GM21576 (cell line): ENCODE data around the gene KDM6B.
A peak's percentile ranks its signal among the peaks of the same experiment; 100 is the strongest.

Experiments used
- ATAC-seq: cut with Tn5 transposase; IDR thresholded peaks from one replicate; pipeline ENCODE4 v1.9.1; 2021; ENCODE audit warnings: mild to moderate bottlenecking, moderate library complexity; ENCODE audit not compliant: unreplicated experiment

Gene KDM6B

DNA sequence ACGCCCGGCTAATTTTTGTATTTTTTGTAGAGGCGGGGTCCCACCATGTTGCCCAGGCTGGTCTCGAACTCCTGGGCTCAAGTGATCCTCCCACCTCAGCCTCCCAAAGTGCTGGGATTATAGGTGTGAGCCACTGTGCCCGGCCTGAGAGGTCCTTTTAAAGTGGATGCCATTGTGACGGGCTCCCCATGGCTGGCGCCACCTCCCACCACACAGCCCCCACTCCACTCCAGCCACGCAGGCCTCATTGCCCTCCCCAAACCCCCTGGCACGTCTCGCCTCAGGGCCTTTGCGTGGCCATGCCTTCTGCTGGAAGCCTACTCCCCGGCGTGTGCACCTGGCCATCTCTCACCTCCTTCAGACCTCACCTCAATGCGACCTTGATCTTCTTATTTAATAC is 11.9 kb upstream of the KDM6B start:
- ATAC-seq = no peak

DNA sequence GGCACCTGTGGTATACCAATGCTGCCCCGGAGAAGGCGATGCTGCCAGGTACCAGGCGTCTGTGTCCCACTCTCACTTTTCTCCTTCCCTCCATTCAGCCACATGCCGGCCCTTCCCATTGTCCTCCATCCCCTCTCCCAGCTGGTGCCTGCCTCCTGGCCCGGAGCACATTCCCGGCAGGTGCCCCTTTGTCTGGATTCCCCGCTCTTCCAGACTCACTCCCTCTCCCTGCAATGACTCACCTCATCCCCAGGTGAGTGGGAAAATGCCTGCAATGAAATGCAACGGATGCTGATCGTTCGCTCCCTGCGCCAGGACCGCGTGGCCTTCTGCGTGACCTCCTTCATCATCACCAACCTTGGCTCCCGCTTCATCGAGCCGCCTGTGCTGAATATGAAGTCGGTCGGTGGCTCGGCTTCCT is 10.4 kb upstream of the KDM6B start:
- ATAC-seq = no peak

DNA sequence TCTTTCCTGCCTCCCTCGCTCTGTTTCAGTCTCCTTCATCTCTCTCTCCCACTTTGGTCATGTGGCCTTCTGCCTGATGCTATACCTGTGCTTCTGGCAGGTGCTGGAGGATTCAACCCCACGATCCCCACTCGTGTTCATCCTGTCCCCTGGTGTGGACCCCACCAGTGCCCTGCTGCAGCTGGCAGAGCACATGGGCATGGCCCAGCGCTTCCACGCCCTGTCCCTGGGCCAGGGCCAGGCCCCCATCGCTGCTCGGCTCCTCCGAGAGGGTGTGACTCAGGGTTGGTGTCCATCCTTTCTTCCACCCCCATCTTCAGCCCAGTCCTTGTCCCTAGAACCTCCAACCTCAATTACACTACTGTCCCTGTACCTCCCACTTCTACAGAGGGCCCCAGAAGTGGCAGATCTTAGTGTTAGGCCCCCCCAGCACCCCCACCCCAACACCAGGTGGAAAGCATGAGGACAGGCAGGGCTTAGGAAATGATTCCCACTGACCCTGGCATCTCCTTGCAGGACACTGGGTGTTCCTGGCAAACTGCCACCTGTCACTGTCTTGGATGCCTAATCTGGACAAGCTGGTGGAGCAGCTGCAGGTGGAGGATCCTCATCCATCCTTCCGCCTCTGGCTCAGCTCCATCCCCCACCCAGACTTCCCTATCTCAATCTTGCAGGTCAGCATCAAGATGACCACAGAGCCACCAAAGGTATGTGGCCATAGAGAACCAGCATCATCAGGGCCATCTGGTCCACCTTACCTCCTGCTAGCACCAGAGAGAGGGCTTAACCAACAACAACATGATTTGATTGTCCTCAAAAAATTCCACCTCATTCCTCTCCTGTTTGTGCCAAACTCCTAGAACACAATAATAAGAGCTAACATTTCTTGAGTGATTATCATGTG is 9.7 kb upstream of the KDM6B start:
- ATAC-seq = no peak

DNA sequence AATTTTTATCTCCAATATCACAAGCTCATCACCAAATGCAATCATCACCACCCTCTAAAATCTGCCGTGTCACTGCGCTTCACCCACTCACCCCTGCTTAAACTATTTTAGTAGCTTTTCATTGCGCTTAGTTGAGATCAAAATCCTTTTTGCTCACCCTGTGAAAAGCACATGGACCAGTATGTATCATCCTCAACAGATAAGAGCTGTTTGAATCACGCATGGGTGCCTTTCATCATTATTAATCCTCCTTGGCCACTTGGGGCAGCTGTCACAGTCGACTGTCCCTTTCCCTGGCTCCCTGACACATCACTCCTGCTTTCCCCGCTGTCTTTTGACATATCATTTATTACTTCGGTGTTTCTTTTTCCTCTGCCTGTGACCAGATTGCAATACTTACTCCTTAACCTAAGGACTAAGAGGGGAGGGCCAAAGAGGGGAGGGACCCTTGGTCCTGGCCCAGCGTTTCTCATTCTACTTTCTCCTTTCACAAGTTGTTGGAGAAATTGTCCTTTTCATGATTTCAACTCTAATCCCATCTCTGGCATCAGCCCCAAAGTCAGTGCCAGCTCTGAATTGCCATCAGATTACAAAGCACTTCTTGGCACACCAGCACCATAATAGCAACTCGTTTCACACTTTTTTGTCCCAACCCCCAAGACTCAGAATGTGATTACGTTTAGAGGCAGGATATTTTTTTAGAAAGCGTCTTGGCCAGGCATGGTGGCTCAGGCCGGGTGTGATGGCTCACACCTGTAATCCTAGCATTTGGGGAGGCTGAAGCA is 8.6 kb upstream of the KDM6B start:
- ATAC-seq = no peak

DNA sequence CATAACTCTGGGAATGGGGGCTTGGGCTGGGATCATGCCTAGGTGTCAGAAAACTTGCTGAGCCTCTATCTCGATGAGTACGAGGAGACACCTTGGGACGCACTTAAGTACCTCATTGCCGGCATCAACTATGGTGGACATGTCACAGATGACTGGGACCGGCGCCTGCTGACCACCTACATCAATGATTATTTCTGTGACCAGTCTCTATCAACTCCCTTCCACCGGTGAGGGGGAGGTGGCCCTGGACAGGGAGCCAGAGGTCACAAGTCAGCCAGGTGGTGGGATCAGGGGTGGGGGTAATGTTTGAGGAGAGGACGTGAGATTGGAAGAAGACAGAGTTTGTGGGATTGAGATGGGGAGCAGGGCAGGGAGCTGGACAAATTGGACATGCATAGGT is 3.4 kb upstream of the KDM6B start:
- ATAC-seq = no peak

DNA sequence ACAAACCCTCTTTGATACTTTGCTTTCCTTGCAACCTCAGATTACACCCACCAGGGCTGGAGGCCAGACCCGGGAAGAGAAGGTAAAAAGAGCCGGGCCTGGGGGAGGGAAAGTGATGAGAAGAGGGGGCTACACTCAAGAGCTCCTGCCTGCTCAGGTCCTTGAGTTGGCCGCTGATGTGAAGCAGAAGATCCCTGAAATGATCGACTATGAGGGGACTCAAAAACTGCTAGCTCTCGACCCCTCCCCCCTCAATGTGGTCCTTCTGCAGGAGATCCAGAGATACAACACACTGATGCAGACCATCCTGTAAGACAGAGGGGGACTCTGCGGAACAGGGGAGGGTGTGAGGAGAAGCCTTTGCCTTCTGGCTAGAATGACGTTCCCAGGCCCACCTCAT is 2.8 kb upstream of the KDM6B start:
- no peak for ATAC-seq

DNA sequence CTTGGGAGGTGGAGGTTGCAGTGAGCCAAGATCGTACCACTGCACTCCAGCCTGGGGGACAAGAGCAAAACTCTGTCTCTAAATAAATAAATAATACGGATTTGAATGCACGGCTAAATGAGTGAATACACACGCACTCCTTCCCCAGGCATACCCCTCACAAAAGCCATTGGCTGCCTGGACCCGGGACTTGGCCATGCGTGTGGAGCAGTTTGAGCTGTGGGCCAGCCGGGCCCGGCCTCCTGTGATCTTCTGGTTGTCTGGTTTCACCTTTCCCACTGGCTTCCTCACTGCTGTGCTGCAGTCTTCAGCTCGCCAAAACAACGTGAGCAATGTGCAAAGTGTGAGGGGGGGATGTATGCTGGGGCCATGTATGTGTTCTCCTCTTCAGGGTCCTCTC is 1.6 kb upstream of the KDM6B start:
- ATAC-seq = no peak

DNA sequence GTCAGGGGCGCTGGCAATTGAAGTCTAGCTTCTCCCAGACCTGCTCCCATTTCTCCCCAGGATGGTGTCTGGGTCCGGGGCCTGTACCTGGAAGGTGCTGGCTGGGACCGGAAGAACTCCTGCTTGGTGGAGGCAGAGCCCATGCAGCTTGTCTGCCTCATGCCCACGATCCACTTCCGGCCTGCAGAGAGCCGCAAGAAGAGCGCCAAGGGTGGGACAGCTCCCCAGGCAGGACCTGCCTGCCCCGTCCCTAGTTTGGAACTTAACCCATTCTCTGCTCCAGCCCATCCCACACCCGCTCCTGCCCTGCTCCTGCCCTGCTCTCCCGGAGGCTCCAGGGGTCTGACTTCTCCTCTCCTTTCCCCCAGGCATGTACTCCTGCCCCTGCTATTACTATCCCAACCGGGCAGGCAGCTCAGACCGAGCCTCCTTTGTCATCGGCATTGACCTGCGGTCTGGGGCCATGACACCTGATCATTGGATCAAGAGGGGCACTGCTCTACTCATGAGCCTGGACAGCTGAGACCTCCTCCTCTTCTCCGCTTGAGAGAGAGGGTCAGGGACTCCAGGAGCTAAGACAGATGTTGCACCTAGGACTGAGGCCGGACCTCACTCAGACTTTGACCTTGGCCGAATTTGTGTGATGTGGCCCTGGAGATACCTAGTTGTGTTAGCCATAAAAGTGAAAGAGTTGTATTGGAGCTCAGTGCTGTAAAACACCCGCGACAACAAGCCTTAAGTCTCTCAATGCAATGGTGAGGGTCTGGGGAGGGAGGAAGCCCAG is 814 bp upstream of the KDM6B start:
- ATAC-seq = no peak

DNA sequence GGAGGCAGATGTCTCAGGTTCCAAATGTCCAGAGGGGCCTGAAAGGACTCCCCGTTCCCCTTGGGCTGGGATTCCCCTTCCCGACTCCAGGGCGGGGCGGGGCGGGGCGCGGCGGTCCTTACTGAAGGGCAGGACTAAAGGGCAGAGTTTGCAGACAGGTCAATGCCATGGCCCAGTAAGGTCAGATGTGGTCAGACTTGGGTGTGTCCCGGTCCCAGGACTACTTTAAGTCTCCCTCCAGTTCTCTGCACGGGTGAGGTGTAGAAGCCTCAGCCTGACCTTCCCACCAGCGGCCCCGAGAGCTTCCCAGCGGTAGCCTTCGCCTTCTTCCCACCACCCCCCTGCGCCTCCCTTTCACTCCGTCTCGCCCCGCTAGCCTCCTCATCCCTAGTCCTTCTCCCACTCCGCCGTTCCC is 532 bp downstream of the KDM6B start:
- ATAC-seq = no peak

DNA sequence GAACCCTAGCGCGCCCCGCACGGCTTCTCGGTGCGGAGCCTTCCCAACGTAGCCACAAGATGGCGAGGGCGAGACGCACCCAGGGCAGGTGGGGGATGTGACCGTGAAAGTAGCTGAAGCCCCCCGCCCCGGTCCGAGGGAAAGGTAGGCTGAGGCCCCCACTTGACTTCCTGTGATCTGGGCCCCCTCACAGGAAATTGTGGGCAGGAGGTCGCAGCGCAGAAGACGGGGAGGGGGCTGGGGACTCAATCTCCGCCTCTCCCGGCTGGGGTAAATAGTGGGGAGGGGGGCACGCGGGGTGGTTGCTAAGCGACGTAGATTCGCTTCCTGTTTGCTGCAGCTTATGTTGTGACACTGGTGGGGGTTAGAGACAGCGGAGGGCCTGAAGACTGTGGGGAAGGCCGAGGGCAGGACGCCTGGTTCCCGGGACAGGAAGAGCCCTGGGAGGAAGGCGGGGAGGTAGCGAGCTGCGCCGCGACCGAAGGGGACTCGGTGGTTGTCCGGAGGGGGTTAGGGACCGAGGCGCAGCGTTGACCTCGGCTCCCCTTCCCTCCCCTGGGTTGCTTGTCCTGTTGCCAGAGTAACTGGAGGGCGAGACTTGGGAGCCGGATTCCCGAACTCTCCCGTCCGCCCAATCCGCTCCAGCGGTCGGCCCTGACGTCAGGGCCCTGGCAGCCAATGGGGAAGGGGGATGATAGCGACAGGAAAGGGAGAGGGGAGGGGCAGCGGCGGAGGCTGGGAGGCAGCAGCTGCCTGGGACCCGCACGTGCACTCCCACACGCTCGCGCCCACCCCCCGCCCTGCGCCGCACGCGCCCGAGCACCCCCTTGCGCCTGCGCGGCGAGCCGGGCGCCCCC is 1.2 kb downstream of the KDM6B start:
- ATAC-seq = peak; percentile 36

DNA sequence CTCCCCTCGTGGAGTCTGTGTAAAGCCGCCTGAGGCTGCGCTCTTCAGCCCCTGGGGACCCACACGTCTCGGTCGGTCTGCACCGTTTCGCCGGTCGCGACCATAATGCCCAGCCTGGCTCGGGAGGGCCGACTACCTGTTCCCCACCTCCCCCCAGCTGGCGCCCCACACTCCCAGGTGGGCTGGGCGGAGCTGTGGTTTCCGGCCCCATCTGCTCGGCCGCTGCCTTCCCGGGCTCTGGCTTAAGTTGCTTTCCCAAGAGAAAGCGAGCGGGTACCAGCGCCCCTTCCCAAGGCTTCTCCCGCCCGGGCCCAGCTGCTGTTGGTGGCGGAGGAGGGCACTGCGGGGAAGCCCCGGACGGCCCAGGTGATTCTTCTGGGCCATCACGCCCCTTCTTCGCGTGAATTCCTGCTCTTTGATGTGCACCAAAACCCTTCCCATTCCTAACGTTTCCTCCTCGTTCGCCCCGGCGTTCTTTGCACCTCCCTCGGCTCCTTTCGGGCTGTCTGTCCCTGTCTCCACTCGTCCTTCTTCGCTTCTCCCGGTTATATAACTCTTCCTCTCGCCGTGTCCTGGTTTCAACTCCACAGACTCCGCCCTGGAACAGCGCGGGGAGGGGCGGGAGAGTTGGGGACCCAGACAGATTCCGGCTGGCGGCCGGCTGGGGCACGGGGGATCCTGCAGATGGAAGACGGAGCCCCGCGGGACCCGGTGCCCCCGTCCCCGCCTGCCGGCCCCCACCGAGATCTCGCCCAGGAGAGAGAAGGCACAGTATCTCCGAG is 2.0 kb downstream of the KDM6B start:
- ATAC-seq = peak; percentile 26

DNA sequence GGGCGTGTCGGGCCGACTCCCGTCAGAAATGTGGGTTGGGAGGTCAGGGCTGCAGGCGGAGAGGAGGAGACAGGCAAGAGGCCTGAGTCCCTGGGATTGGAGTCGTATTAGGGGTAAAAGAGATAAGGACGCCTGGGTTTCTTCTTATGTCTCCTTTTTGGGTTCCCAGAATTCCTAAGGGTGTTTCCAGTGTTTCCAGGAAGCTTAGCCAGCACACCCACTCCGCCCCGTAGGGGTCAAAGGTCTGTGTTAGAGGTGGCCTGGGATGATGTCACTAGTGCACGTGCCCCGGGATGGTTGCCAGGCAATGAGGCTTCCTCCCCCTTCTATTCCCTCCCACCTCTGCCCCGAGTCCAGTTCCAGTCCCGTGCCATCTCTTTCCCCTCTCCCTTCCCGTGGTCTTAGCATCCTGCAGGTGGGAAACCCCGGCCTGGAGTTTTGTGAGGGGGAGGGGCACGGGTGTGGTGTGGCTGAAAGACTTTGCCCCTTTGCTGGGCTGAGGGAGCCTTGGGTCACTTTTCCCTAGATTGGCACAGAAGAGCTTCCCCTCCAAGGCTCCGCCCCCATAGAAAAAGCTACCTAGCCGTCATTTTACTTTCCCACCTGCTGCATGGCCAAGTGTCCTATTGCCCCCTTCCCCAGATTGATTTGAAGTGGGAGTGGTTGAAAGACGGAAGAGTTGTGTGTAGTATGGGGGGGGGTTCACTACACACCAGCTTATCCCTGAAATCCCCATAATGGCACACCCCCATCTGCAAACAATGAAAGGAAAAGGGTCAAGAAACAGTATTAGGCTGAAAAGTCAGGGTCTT is 2.8 kb downstream of the KDM6B start:
- ATAC-seq = no peak

DNA sequence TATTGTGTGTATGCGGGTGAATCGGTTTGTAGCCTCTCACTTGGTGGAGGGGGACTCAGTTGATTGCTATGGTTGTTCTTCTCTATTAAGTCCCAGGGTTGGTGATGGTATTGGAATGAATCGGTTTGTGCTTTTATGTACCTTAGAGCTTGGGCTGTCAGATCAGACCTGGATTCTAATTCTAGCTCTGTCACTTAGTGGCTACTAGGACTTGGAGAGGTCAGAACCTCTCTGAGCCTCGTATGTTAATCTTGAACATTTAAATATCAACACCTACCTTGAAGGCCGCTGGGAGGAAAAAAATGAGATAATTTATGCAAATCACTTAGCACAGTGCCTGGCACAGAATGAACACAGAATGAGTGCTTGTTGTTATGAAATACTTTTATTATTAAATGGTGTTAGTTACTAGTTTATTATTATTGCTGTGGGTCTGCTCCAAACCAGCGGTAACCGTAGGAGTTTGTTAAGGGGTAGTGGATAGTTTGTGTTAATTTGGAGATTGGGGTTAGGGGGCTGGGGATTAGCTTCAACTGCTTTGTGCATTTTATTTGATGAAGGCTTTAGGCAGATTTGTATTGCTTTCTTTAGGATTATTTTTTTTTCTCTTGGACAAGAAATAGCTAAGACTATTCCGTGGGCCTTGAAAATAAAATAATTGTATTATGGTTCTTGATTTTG is 3.5 kb downstream of the KDM6B start:
- no peak for ATAC-seq

DNA sequence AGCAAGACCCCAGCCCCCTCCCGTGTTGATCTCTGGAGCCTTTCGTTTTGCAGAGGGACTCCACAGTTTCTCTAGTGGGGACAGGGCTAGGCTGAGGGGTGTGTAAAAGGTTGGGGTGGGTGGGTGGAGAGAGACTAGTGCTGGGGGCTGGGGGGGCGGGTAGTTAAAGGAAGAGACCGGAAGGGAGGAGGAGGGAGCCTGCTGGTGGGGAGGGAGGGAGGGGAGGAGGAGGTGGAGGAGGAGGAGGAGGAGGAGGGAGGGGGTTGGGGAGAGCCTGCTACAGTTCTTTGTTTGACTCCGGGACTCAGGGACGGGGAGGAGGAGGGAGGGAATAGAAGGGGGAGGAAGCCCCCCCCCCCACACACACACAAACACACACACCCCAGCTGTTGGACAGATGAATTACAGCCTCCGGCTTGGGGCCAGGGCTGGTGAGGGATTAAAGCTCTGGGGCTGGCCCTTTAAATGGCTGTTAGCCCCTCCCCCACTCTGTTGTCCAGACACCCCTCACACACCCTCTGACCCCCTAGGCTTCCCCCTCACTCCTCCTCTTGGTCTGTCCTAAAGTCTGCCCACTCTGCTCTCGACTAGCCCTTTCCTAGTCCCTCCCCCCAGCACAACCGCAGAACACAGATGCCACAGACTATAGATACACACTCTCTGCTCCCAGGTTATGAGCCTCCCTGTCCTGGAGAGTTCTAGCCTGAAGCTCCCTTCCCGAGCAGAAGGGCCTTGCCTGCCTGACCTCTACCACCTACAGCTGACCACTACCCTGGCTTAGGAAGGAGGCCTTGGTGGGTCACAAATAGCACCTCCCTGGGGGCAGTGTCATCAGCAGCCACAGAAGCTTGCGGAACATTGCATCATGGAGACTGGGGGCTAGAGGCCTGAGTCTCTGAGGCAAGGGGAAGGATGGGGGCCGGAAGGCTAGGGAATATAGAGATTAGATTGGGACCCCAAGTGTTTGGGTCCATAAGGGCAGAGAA is 4.4 kb downstream of the KDM6B start:
- ATAC-seq = no peak

DNA sequence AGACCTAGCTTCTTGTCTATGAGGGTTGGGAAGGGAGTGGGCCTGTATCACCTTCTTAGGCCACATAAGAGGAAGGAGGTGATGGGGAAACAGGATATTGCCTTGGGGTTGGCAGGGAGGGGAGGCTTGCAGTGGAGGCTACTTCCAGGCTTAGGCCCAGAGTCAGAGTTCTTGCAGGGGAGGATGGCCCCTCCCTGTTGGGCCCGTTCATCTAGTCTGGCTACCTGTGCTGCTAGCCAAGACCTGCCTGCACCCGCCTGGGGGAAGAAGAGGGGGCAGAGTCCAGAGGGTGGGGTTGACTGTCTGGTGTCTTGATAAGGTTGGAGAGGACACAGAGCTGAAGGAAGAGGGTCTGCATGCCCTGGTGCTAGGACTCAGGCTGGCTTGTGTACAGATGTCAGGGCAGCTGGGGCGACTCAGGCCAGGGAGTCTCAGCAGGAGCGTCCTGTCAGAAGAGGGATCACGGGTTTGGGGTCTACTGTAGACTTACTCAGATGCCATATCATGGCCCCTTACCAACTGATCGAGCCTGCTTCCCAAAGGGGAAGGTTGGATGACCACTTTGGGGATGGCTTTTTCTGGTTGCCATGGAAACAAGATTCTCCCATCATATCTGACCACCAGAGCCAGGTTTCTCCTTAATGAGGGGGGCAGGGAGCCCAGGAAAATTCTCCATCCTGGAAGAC is 5.3 kb downstream of the KDM6B start:
- no peak for ATAC-seq

DNA sequence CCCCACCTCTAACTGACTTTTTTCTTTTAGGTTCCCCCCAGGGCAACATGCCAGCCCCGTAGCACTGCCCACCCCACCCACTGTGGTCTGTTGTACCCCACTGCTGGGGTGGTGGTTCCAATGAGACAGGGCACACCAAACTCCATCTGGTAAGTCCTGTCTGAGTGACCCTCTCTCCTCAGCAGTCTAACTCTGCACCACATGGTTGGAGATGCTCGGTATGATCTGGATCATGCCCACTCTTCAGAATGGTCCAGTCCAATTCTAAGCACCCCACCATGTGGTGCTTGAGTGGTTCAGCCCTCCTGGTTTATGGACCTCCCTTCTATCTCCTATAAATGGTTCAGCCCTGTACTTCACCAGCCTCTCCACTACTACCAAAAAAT is 5.9 kb downstream of the KDM6B start:
- no peak for ATAC-seq

DNA sequence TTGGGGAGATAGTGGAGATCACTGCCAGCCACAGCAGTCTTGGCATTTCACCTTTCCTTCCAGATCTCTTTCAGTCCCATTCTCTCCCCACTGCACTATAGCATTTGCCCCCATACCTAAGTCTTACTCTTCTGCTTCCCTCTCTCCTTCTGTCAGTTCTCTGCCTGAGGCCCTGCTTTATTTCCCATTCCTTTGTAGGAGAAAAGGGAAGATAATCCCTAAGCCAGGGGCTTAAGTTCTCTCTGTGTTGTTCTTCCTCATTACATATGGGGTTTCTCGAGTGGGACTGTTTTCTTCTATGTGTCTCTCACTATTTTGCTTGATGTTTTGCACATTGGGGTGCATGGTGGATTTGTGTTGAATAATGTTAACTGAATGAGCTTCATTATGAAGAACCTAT is 6.4 kb downstream of the KDM6B start:
- ATAC-seq = no peak
